HEK293 (cell line): ENCODE data around the gene APEX1.

Source experiments
- KLF1 ChIP-seq: fragments of 450-650 bp; formaldehyde crosslinking; IDR thresholded peaks from 2 replicates; pipeline ENCODE4 v1.5.1; 2016; ENCODE audit warnings: missing biosample characterization, missing genetic modification characterization
- PRDM4 ChIP-seq: fragments of 450-650 bp; formaldehyde crosslinking; IDR thresholded peaks from 2 replicates; pipeline ENCODE4 v1.5.1; 2017; ENCODE audit warnings: missing biosample characterization, missing genetic modification characterization
- YY1 ChIP-seq: fragments of 450-650 bp; formaldehyde crosslinking; IDR thresholded peaks from 2 replicates; pipeline ENCODE4 v1.5.1; 2018; ENCODE audit warnings: missing biosample characterization, missing genetic modification characterization
- ZNF274 ChIP-seq, 2 experiments: fragments of 200-500 bp in 1 of 2; fragments of 450-650 bp in 1 of 2; sonication (Bioruptor generic) in 1 of 2; formaldehyde crosslinking in 1 of 2; IDR thresholded peaks; 2 replicates each; pipeline versions ENCODE4 v1.5.1 to v1.6.1; 2014 to 2016; ENCODE audit warnings: borderline replicate concordance in 1 of 2, inconsistent platforms in 1 of 2, low read length in 1 of 2, missing biosample characterization in 1 of 2, missing genetic modification characterization in 1 of 2
- ZNF514 ChIP-seq: fragments of 450-650 bp; formaldehyde crosslinking; IDR thresholded peaks from 2 replicates; pipeline ENCODE4 v1.5.1; 2016; ENCODE audit warnings: missing biosample characterization, missing genetic modification characterization
- TF ChIP-seq, protein P1 (sequence below): fragments of 450-650 bp; formaldehyde crosslinking; IDR thresholded peaks from 2 replicates; pipeline ENCODE4 v1.5.1; 2016; ENCODE audit warnings: missing biosample characterization, missing genetic modification characterization

- no peak for TF ChIP-seq KLF1 (tag by site-specific recombination)
- TF ChIP-seq, protein P1, sequence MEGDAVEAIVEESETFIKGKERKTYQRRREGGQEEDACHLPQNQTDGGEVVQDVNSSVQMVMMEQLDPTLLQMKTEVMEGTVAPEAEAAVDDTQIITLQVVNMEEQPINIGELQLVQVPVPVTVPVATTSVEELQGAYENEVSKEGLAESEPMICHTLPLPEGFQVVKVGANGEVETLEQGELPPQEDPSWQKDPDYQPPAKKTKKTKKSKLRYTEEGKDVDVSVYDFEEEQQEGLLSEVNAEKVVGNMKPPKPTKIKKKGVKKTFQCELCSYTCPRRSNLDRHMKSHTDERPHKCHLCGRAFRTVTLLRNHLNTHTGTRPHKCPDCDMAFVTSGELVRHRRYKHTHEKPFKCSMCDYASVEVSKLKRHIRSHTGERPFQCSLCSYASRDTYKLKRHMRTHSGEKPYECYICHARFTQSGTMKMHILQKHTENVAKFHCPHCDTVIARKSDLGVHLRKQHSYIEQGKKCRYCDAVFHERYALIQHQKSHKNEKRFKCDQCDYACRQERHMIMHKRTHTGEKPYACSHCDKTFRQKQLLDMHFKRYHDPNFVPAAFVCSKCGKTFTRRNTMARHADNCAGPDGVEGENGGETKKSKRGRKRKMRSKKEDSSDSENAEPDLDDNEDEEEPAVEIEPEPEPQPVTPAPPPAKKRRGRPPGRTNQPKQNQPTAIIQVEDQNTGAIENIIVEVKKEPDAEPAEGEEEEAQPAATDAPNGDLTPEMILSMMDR (tag by site-specific recombination), result no peak
- TF ChIP-seq ZNF274 (IDR thresholded peaks at IDR 0.05; ENCODE audit: low read length), result no peak
- TF ChIP-seq ZNF274 (tag by site-specific recombination; IDR thresholded peaks at IDR 0.05; ENCODE audit: borderline replicate concordance), result no peak
- no peak for TF ChIP-seq ZNF514 (tag by site-specific recombination)
- TF ChIP-seq PRDM4 (tag by site-specific recombination), result no peak
- TF ChIP-seq YY1, result no peak
Observed at GRCh38 chr14:20440882-20441281, 14.1 kb upstream of the APEX1 start.
